ENCODE measurements around the gene PF4V1. TPM values are rescaled to one million over a fixed set of nuclear protein-coding genes. Genes with fewer than 3 reads are reported as not detected.

Gene PF4V1
- total and polyA plus RNA-seq, 9 donors = 0.27 to 0.40 (median 0.31) TPM; not detected in 6

DNA sequence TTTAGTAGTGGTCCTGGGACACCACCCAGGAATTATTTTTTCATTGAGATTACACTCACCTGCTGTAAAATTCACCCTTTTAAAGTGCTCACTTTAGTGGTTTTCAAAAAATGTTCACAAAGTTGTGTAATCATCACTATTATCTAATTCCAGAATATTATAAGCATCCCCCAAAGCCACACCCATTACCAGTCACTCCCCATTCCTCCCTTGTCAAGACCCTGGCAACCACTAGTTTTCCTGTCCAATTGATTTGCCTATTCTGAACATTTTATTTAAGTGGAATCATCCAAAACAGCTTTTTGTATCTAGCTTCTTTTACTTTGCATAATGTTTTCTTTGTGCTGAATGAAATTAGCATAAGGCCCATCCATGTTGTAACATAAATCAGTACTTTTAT, 29.3 kb upstream of the PF4V1 start:
- no peaks in the 10 kb centered on the region for H3K27me3 ChIP-seq (ENCODE audit: control insufficient read depth, insufficient read depth, low read length)
- H3K36me3 ChIP-seq (ENCODE audit: control insufficient read depth, insufficient read depth, low read length) = no peaks in the 10 kb centered on the region
- H3K9me3 ChIP-seq (replicated peaks; ENCODE audit: control insufficient read depth, low read depth, low read length) = no peaks in the 10 kb centered on the region
- no peak overlapping the region for H3K27ac ChIP-seq (ENCODE audit: low read length)
- DNase-seq = no peak
- no peaks in the 10 kb centered on the region for H3K4me1 ChIP-seq (ENCODE audit: control insufficient read depth, insufficient read depth, low read length)
- no peak overlapping the region for H3K4me3 ChIP-seq (ENCODE audit: low read length)

DNA sequence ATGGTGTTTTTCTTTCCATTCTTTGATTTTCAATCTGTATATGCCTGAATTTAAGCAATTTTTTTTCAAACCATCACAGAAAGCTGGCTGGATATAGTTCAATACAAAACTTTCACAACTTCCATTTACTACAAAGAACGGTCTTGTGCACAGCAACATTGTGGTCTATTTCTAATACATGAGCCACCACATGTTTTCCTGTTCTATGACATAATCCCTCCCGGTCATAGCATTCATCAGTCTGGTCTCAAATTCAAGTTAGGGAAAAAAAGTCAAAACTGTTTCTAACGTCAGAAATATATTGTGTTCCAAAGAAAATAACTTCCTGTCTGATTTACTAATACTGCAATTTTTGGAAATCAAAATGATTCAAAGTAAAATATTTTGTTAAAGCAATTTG, 24.1 kb upstream of the PF4V1 start:
- no peaks in the 10 kb centered on the region for H3K27me3 ChIP-seq (ENCODE audit: control insufficient read depth, insufficient read depth, low read length)
- peak; percentile 31 for DNase-seq
- WGBS (ENCODE audit: insufficient coverage) = 50% methylated on average over 1 of the region's 3 CpGs
- no peaks in the 10 kb centered on the region for H3K36me3 ChIP-seq (ENCODE audit: control insufficient read depth, insufficient read depth, low read length)
- no peaks in the 10 kb centered on the region for H3K4me1 ChIP-seq (ENCODE audit: control insufficient read depth, insufficient read depth, low read length)
- H3K9me3 ChIP-seq (replicated peaks; ENCODE audit: control insufficient read depth, low read depth, low read length) = no peaks in the 10 kb centered on the region
- H3K4me3 ChIP-seq (ENCODE audit: low read length) = no peak overlapping the region
- no peak overlapping the region for H3K27ac ChIP-seq (ENCODE audit: low read length)

DNA sequence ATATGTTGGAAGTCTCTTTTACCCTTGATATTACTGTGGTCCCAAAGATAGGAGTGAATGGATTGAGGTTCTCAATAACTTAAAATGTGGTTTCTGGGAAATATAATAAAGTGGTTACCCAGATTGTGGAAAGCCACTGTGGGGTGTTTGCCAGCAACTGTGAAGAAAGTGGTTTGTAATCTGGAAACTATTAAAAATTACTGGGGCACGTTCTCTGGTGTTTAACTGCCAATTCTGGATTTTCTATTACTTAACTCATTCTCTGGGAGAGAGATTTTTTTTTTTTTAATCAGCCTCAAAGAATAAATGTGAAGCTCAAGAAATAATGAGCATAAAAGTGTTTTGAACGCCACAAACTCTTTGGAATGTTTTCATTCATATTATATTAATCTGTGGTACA, 21.5 kb upstream of the PF4V1 start:
- no peak overlapping the region for H3K27ac ChIP-seq (ENCODE audit: low read length)
- WGBS (ENCODE audit: insufficient coverage) = no CpG with 5 or more reads among the region's 2 CpGs
- DNase-seq = no peak
- no peak overlapping the region for H3K4me3 ChIP-seq (ENCODE audit: low read length)
- H3K36me3 ChIP-seq (ENCODE audit: control insufficient read depth, insufficient read depth, low read length) = no peaks in the 10 kb centered on the region
- no peaks in the 10 kb centered on the region for H3K9me3 ChIP-seq (replicated peaks; ENCODE audit: control insufficient read depth, low read depth, low read length)
- peaks cover 2% of the 10 kb centered on the region for H3K27me3 ChIP-seq (ENCODE audit: control insufficient read depth, insufficient read depth, low read length)
- peaks cover 2% of the 10 kb centered on the region for H3K4me1 ChIP-seq (ENCODE audit: control insufficient read depth, insufficient read depth, low read length)

DNA sequence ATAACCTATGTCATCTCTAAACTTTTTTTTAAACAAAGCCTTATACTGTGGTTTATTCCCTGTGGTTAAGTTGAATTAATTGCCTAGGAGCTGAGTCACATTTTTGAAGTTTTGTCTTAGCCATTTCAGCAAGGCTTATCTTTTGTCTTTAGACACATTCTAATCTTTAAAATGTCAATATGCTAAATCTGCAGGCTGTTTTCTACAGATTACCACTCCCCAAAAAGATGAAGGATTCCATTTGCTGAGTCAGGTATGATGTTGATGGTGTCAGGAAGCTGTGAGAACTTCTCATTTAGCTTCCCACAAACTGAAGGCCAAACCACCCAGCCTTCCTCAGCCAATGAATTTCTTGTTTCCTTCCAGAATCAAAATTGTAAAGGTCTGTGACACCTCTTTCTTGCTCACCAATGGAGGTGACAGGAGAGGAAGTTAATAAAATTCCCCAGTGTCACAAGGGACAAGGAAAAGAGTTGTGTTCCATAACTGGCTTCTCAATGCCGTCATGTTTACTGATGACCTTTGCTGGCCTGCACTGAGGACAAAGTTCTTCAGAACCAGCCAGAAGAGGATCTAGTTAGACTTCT, 20.4 kb upstream of the PF4V1 start:
- peaks cover 3% of the 10 kb centered on the region for H3K4me1 ChIP-seq (ENCODE audit: control insufficient read depth, insufficient read depth, low read length)
- no peak overlapping the region for H3K4me3 ChIP-seq (ENCODE audit: low read length)
- H3K9me3 ChIP-seq (replicated peaks; ENCODE audit: control insufficient read depth, low read depth, low read length) = no peaks in the 10 kb centered on the region
- peaks cover 7% of the 10 kb centered on the region for H3K27me3 ChIP-seq (ENCODE audit: control insufficient read depth, insufficient read depth, low read length)
- no peak overlapping the region for H3K27ac ChIP-seq (ENCODE audit: low read length)
- DNase-seq = no peak
- WGBS (ENCODE audit: insufficient coverage) = 88% methylated on average over 1 of the region's 1 CpG
- H3K36me3 ChIP-seq (ENCODE audit: control insufficient read depth, insufficient read depth, low read length) = no peaks in the 10 kb centered on the region

DNA sequence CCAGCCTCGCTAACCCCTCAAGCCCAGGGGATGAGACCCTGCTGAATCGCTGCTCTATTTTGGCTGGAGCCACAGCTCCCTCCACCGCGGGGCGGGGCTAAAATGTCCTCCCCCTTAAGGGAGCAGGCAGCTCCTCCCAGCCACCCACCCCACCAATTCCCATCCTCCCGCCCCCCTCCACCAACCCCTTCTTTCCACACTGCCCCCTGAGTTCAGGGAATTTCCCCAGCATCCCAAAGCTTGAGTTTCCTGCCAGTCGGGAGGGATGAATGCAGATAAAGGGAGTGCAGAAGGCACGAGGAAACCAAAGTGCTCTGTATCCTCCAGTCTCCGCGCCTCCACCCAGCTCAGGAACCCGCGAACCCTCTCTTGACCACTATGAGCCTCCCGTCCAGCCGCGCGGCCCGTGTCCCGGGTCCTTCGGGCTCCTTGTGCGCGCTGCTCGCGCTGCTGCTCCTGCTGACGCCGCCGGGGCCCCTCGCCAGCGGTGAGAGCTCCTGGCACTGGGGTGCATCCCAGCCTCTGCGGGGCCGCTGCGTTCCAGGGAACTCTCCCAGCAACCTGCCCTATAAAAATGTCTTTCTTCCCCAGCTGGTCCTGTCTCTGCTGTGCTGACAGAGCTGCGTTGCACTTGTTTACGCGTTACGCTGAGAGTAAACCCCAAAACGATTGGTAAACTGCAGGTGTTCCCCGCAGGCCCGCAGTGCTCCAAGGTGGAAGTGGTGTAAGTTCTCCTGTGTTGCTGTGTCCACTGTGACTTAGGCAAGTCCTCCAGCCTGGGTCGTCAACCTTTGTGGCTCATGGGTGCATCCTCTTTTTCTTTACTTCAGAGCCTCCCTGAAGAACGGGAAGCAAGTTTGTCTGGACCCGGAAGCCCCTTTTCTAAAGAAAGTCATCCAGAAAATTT, 16.5 kb upstream of the PF4V1 start, which contains the start of gene CXCL6:
Gene CXCL6 (plus strand): TSS at position 306 of the 907 bp plus-strand sequence. CDS start 73 bp downstream, at position 379.
- WGBS (ENCODE audit: insufficient coverage) = under 1% methylated on average over 35 of the region's 41 CpGs
- no peak for DNase-seq
- Histone ChIP-seq H3K36me3 (ENCODE audit: control insufficient read depth, insufficient read depth, low read length) (no peaks in the 10 kb centered on the region), H3K27me3 (ENCODE audit: control insufficient read depth, insufficient read depth, low read length) (peaks cover 7% of the 10 kb centered on the region), H3K4me1 (ENCODE audit: control insufficient read depth, insufficient read depth, low read length) (peaks cover 3% of the 10 kb centered on the region), H3K4me3 (ENCODE audit: low read length) (peak within 1 kb of the TSS; percentile 0), H3K9me3 (replicated peaks; ENCODE audit: control insufficient read depth, low read depth, low read length) (no peaks in the 10 kb centered on the region), H3K27ac (ENCODE audit: low read length) (no peak within 1 kb of the TSS)

DNA sequence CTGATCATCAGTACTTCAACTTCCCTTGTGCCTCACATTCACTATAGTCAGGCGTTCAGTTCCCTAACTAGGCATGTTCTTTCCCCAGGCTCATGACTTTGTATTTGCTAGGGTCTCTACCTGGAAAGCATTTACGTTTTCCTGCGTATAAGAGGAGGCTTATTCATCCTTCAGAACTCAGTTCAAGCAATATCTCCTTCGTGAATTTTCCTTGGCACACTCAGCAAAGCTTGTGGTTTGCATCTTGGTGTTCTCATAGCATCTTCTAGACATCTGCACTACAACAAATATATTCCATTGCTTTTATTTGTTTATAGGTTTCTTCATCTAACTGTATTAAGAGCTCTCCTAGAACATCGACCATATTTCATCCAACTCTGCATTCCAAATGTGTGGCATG, 14.0 kb upstream of the PF4V1 start:
- no peak overlapping the region for H3K27ac ChIP-seq (ENCODE audit: low read length)
- H3K36me3 ChIP-seq (ENCODE audit: control insufficient read depth, insufficient read depth, low read length) = no peaks in the 10 kb centered on the region
- DNase-seq = no peak
- 57% methylated on average over 1 of the region's 5 CpGs for WGBS (ENCODE audit: insufficient coverage)
- H3K27me3 ChIP-seq (ENCODE audit: control insufficient read depth, insufficient read depth, low read length) = peaks cover 7% of the 10 kb centered on the region
- H3K4me1 ChIP-seq (ENCODE audit: control insufficient read depth, insufficient read depth, low read length) = peaks cover 3% of the 10 kb centered on the region
- no peaks in the 10 kb centered on the region for H3K9me3 ChIP-seq (replicated peaks; ENCODE audit: control insufficient read depth, low read depth, low read length)
- no peak overlapping the region for H3K4me3 ChIP-seq (ENCODE audit: low read length)

DNA sequence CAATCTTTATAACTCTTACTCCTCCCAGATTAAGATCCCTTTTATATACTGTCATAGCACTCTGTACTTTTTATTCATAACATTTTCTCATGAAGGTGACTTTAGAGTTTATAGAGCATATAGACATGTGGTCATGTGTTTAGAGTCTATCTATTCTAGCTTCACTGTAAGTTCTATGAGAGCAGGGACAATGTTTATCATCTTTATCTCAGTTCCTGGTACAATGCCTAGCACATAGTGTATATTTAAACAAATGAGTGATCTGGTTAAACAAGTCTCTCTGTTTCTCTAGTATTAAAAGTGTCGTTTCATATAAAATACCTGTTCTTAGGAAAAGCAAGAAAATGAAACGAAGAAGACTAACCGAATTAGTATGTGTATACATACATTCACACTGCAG, 13.4 kb upstream of the PF4V1 start:
- Histone ChIP-seq H3K27ac (ENCODE audit: low read length) (no peak overlapping the region), H3K9me3 (replicated peaks; ENCODE audit: control insufficient read depth, low read depth, low read length) (no peaks in the 10 kb centered on the region), H3K36me3 (ENCODE audit: control insufficient read depth, insufficient read depth, low read length) (no peaks in the 10 kb centered on the region), H3K4me1 (ENCODE audit: control insufficient read depth, insufficient read depth, low read length) (peaks cover 3% of the 10 kb centered on the region), H3K4me3 (ENCODE audit: low read length) (no peak overlapping the region), H3K27me3 (ENCODE audit: control insufficient read depth, insufficient read depth, low read length) (peaks cover 7% of the 10 kb centered on the region)
- DNase-seq = no peak
- no CpG with 5 or more reads among the region's 3 CpGs for WGBS (ENCODE audit: insufficient coverage)

DNA sequence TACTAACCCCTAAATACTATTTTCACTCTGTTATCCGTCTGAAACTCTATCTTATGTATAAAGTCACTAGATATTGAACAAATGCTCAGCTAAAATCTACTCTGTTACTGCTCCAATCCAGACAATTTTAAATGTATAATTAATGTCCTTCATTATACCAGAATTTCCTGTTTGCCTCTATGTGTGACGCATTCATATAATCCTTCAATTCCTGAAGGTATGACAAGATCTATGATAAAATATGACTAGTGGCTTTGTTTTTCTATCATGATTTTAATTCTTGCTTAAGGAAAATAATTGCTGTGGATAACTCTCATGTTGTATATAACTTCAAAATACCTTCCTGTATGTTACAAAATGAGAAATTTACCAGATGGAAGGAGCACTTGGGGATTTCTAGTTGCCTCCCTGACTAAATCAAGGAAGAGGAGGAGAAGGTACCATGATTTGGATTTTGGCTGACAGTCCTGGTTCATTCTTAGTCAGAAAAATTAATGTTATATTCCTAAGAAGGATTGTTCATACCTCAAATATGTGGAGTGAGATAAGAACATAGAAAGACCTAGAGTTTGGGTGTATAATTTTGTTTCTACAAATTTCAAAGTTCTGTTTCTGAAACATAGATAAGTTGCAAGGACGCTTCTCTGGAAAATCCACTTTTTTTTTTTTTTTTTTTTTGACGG, 11.7 kb upstream of the PF4V1 start:
- H3K36me3 ChIP-seq (ENCODE audit: control insufficient read depth, insufficient read depth, low read length) = no peaks in the 10 kb centered on the region
- H3K4me3 ChIP-seq (ENCODE audit: low read length) = no peak overlapping the region
- peaks cover 3% of the 10 kb centered on the region for H3K4me1 ChIP-seq (ENCODE audit: control insufficient read depth, insufficient read depth, low read length)
- H3K9me3 ChIP-seq (replicated peaks; ENCODE audit: control insufficient read depth, low read depth, low read length) = no peaks in the 10 kb centered on the region
- no peak overlapping the region for H3K27ac ChIP-seq (ENCODE audit: low read length)
- peaks cover 7% of the 10 kb centered on the region for H3K27me3 ChIP-seq (ENCODE audit: control insufficient read depth, insufficient read depth, low read length)
- DNase-seq = no peak
- WGBS (ENCODE audit: insufficient coverage) = no CpG with 5 or more reads among the region's 4 CpGs

DNA sequence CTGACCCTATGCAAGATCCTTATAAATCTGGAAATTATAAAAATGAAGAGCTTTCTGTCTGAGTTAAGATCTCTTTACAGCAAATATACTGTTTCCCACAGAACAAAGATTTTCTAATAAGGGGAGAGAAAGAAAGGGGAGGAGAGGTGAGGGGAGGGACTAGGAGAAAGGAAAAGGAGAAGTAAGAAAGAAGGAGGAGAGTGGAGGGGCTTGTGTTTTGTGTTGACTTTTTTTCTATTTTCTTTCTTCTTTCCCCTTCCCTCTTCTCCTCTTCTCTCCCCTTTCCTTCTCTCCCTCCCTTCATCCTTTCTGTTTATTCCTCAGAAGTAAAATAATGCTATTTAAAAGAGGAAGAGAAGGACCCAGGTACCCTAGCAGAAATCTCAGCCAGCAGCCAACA, 10.4 kb upstream of the PF4V1 start:
- Histone ChIP-seq H3K27ac (ENCODE audit: low read length) (no peak overlapping the region), H3K27me3 (ENCODE audit: control insufficient read depth, insufficient read depth, low read length) (no peaks in the 10 kb centered on the region), H3K4me1 (ENCODE audit: control insufficient read depth, insufficient read depth, low read length) (no peaks in the 10 kb centered on the region), H3K4me3 (ENCODE audit: low read length) (no peak overlapping the region), H3K9me3 (replicated peaks; ENCODE audit: control insufficient read depth, low read depth, low read length) (no peaks in the 10 kb centered on the region), H3K36me3 (ENCODE audit: control insufficient read depth, insufficient read depth, low read length) (no peaks in the 10 kb centered on the region)
- no peak for DNase-seq

DNA sequence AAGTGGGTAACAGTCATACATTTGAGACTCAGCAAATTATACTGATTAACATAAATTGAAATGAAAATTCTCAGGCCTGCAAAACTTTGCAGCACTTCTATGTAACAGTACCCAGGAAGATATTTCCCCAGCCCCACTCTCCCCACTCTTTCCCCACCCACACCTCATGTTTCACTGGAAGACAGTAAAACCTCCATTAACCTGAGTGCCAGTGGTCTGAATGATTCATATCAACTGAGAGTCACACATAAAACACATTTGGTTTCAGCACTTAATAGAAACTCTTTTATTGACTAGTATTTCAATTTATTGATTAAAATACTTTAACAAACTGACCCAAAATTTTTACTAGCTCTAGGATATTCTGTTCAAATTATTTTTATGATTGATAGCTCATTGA, 9.7 kb upstream of the PF4V1 start:
- Histone ChIP-seq H3K9me3 (replicated peaks; ENCODE audit: control insufficient read depth, low read depth, low read length) (no peaks in the 10 kb centered on the region), H3K27me3 (ENCODE audit: control insufficient read depth, insufficient read depth, low read length) (no peaks in the 10 kb centered on the region), H3K4me1 (ENCODE audit: control insufficient read depth, insufficient read depth, low read length) (no peaks in the 10 kb centered on the region), H3K4me3 (ENCODE audit: low read length) (no peak overlapping the region), H3K27ac (ENCODE audit: low read length) (no peak overlapping the region), H3K36me3 (ENCODE audit: control insufficient read depth, insufficient read depth, low read length) (no peaks in the 10 kb centered on the region)
- DNase-seq = no peak

Measured in muscle of leg (tissue), 11 donors.